B cell (primary cell): Measurements from ENCODE around the gene ASMTL.

Experiments
- CTCF ChIP-seq: fragments of 200-600 bp; IDR thresholded peaks from one replicate; pipeline ENCODE4 v1.8.0; 2022; ENCODE audit warnings: antibody characterized with exemption, mild to moderate bottlenecking
- EZH2 ChIP-seq: IDR thresholded peaks from 2 replicates; pipeline ENCODE4 v1.6.1; 2012; ENCODE audit warnings: borderline replicate concordance, low read depth, mild to moderate bottlenecking, moderate library complexity, low read length; ENCODE audit not compliant: insufficient read depth, poor library complexity, severe bottlenecking

- TF ChIP-seq CTCF (no peak), EZH2 (no peak)
Measured at GRCh38 chrX:1389181-1389992, 63.3 kb downstream of the ASMTL start.
